Esophagus muscularis mucosa (tissue), 3 donors: ENCODE measurements around the gene CEMP1.

Source experiments
- POLR2AphosphoS5 ChIP-seq, 2 donors: sonication (generic); formaldehyde crosslinking; IDR thresholded peaks; one replicate each; pipeline ENCODE4 v1.6.1; 2017; ENCODE audit warnings: antibody characterized with exemption in 2 of 2
- TF ChIP-seq, protein P1 (sequence below), 3 experiments: fragments of 200-600 bp in 2 of 3; fragments of 450-650 bp in 1 of 3; sonication (generic) in 2 of 3; IDR thresholded peaks; one replicate each; pipeline ENCODE4 v1.5.1; 2017 to 2019; ENCODE audit warnings: antibody characterized with exemption in 3 of 3, mild to moderate bottlenecking in 2 of 3, moderate library complexity in 1 of 3

DNA sequence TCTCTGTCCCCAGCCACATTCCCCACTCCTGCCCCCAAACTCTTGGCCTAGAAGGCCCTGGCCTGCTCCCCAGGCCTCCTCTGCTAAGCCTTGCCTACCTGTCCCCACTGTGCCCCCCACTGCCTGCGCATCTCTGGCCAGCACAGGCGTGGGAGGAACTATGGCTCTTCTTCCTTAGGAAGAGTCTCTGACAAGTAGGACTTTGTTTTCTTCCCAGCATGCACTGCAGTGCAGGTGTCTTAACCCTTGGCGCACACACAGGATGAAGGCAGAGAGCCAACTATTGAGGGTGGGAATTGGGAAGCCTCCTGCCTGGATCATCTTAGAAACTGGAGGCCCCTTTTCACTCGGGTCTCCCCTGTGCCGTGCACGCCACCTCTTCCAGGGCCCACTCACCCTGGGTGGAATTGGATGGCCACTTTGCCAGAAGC is 7.4 kb downstream of the CEMP1 start:
- TF ChIP-seq, protein P1, sequence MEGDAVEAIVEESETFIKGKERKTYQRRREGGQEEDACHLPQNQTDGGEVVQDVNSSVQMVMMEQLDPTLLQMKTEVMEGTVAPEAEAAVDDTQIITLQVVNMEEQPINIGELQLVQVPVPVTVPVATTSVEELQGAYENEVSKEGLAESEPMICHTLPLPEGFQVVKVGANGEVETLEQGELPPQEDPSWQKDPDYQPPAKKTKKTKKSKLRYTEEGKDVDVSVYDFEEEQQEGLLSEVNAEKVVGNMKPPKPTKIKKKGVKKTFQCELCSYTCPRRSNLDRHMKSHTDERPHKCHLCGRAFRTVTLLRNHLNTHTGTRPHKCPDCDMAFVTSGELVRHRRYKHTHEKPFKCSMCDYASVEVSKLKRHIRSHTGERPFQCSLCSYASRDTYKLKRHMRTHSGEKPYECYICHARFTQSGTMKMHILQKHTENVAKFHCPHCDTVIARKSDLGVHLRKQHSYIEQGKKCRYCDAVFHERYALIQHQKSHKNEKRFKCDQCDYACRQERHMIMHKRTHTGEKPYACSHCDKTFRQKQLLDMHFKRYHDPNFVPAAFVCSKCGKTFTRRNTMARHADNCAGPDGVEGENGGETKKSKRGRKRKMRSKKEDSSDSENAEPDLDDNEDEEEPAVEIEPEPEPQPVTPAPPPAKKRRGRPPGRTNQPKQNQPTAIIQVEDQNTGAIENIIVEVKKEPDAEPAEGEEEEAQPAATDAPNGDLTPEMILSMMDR (IDR thresholded peaks at IDR 0.05): no peak
- TF ChIP-seq POLR2AphosphoS5 (IDR thresholded peaks at IDR 0.05): no peak
